NOMO-1 treated with DMSO at 0.1 percent for 48 hours (cell line): ENCODE data around the gene CRY2.
"Not testable (repeated sequence)": the region's sequence is repeated elsewhere in the genome, so short reads cannot be mapped to it uniquely, and the experiment has no call there.

Experiments used
- DNase-seq: peaks from one replicate; lab custom pipeline; 2025; ENCODE audit not compliant: unreplicated experiment; lab: John Stamatoyannopoulos, UW

Gene CRY2

GRCh38 chr11:45897556-45897955, 50.3 kb downstream of the CRY2 start:
- DNase-seq: no peak

GRCh38 chr11:45899086-45899447, 51.8 kb downstream of the CRY2 start:
- no peak for DNase-seq

GRCh38 chr11:45899448-45900174, 52.3 kb downstream of the CRY2 start:
- DNase-seq: peak; percentile 42

- not testable (repeated sequence) for DNase-seq
Measured at GRCh38 chr11:45900175-45900800, 53.0 kb downstream of the CRY2 start.

- DNase-seq: no peak
Measured at GRCh38 chr11:45900916-45901617, 53.8 kb downstream of the CRY2 start.

GRCh38 chr11:45901626-45902025, 54.4 kb downstream of the CRY2 start:
- DNase-seq: no peak

GRCh38 chr11:45902452-45903380, 55.4 kb downstream of the CRY2 start:
- no peak for DNase-seq

GRCh38 chr11:45904309-45904915, 57.1 kb downstream of the CRY2 start:
- DNase-seq: no peak

GRCh38 chr11:45905095-45905494, 57.8 kb downstream of the CRY2 start:
- DNase-seq: no peak

- not testable (repeated sequence) for DNase-seq
Measured at GRCh38 chr11:45905576-45905975, 58.3 kb downstream of the CRY2 start.

GRCh38 chr11:45906096-45906682, 58.9 kb downstream of the CRY2 start:
- no peak for DNase-seq

GRCh38 chr11:45906965-45907611, 59.8 kb downstream of the CRY2 start, which contains the start of gene FREY1:
TSS of gene FREY1 (minus strand) at chr11:45907271. CDS start at chr11:45907245, 26 bp downstream.
- no peak for DNase-seq

- DNase-seq: no peak
Measured at GRCh38 chr11:45907911-45908370, 60.7 kb downstream of the CRY2 start.

GRCh38 chr11:45909594-45910475, 62.6 kb downstream of the CRY2 start:
- DNase-seq: no peak

GRCh38 chr11:45910623-45911022, 63.3 kb downstream of the CRY2 start:
- no peak for DNase-seq

GRCh38 chr11:45913514-45913913, 66.2 kb downstream of the CRY2 start:
- no peak for DNase-seq

- DNase-seq: no peak
Measured at GRCh38 chr11:45913942-45914635, 66.8 kb downstream of the CRY2 start.

GRCh38 chr11:45915446-45915845, 68.2 kb downstream of the CRY2 start:
- DNase-seq: no peak
